ENCODE measurements around the gene ZDHHC22. TPM values are rescaled to one million over a fixed set of nuclear protein-coding genes. Genes with fewer than 3 reads are reported as not detected.

Gene ZDHHC22
- polyA plus RNA-seq, 1 of the 3 experiments (the other 2 are of a cell fraction) = not detected

- TF ChIP-seq REST (IDR thresholded peaks at IDR 0.05; ENCODE audit: low read depth, low read length) (no peak), MXI1 (IDR thresholded peaks at IDR 0.05; ENCODE audit: low read depth, low read length) (no peak), MAX (IDR thresholded peaks at IDR 0.05; ENCODE audit: low read depth) (no peak), FOXJ3 (CRISPR knock-in tag; IDR thresholded peaks at IDR 0.05) (no peak), RXRA (IDR thresholded peaks at IDR 0.05; ENCODE audit: borderline replicate concordance, low read depth) (no peak), MEF2A (IDR thresholded peaks at IDR 0.05; ENCODE audit: borderline replicate concordance, low read depth) (no peak), GATA2 (CRISPR knock-in tag; IDR thresholded peaks at IDR 0.05) (no peak), USF1 (IDR thresholded peaks at IDR 0.05; ENCODE audit: borderline replicate concordance, low read depth) (no peak), NFIC (IDR thresholded peaks at IDR 0.05; ENCODE audit: borderline replicate concordance) (no peak), CHD2 (IDR thresholded peaks at IDR 0.05; ENCODE audit: low read length, partially characterized antibody) (no peak), EP300 (IDR thresholded peaks at IDR 0.05; ENCODE audit: borderline replicate concordance in 1 of 2, low read depth in 1 of 2, low read length in 1 of 2) (no peak)
Observed at GRCh38 chr14:77106666-77107065, 34.9 kb downstream of the ZDHHC22 start (continued).

- H3K36me3 ChIP-seq (replicated peaks in 1 of 2; ENCODE audit: control insufficient read depth in 1 of 2, insufficient read depth in 2 of 2, low read length in 1 of 2) = peaks cover 39 to 43% of the 10 kb centered on the region in 2 experiments
- H3K4me2 ChIP-seq = no peak overlapping the region
- no peaks in the 10 kb centered on the region for H3F3A ChIP-seq (replicated peaks; ENCODE audit: insufficient read depth)
- no peak overlapping the region for H2AFZ ChIP-seq (ENCODE audit: low read depth)
- CTCF ChIA-PET = interaction anchor here (0.9 to 2.0 kb wide), 6 partner anchors 19 to 188 kb away, joined by 3 to 8 read pairs (median 4); no protein-coding TSS in a partner anchor
- no peaks in the 10 kb centered on the region for H3K9me2 ChIP-seq
- no peak for TF ChIP-seq MXI1 (IDR thresholded peaks at IDR 0.05; ENCODE audit: low read depth, low read length)
- TF ChIP-seq YY1 (IDR thresholded peaks at IDR 0.05; ENCODE audit: low read depth) = no peak
- no peak for TF ChIP-seq CHD2 (IDR thresholded peaks at IDR 0.05; ENCODE audit: low read length, partially characterized antibody)
- TF ChIP-seq GATA2 (CRISPR knock-in tag; IDR thresholded peaks at IDR 0.05) = no peak
- no peak for TF ChIP-seq MEF2A (IDR thresholded peaks at IDR 0.05; ENCODE audit: borderline replicate concordance, low read depth)
- TF ChIP-seq FOXM1 (IDR thresholded peaks at IDR 0.05; ENCODE audit: low read depth) = no peak
- no peak for TF ChIP-seq SMC3 (IDR thresholded peaks at IDR 0.05; ENCODE audit: low read depth, low read length)
- no peak for TF ChIP-seq EZH2phosphoT487 (IDR thresholded peaks at IDR 0.05; ENCODE audit: borderline replicate concordance, low read depth)
- no peak for TF ChIP-seq SIN3A (IDR thresholded peaks at IDR 0.05; ENCODE audit: borderline replicate concordance, low read depth, low read length)
- 88% methylated on average over 6 of the region's 6 CpGs for WGBS (ENCODE audit: low lambda C conversion rate)
- H3K79me2 ChIP-seq (ENCODE audit: insufficient read depth) = peaks cover 22% of the 10 kb centered on the region
- no peaks in the 10 kb centered on the region for H3K9me3 ChIP-seq
- no peaks in the 10 kb centered on the region for H3K27me3 ChIP-seq (ENCODE audit: insufficient read depth)
- DNase-seq = no peak
- H3K4me3 ChIP-seq (ENCODE audit: low read depth in 2 of 2, low read length in 1 of 2) = no peak overlapping the region
- peaks cover 0 to 2% of the 10 kb centered on the region in 2 experiments; a peak in 1 of 4 replicates for H3K4me1 ChIP-seq (ENCODE audit: control insufficient read depth in 1 of 2, insufficient read depth in 2 of 2, low read depth in 1 of 2, low read length in 1 of 2)
- no peak overlapping the region for H3K9ac ChIP-seq
- POLR2A ChIA-PET = no interaction called here
- no peaks in the 10 kb centered on the region for H4K20me1 ChIP-seq (ENCODE audit: insufficient read depth)
- H3K27ac ChIP-seq (ENCODE audit: low read depth in 2 of 2, low read length in 1 of 2) = no peak overlapping the region
Observed at GRCh38 chr14:77105145-77105939, 36.2 kb downstream of the ZDHHC22 start.

Data from SK-N-SH (cell line).